Measurements from ENCODE around the gene C6orf120. TPM values are rescaled to one million over a fixed set of nuclear protein-coding genes. Genes with fewer than 3 reads are reported as not detected.
A peak's percentile ranks its signal among the peaks of the same experiment; 100 is the strongest.

The C6orf120 gene
- total and polyA plus RNA-seq, 2 donors (not counting 1 experiment from before 2014, with no cell fraction given) = 41.0 to 46.2 TPM

DNA sequence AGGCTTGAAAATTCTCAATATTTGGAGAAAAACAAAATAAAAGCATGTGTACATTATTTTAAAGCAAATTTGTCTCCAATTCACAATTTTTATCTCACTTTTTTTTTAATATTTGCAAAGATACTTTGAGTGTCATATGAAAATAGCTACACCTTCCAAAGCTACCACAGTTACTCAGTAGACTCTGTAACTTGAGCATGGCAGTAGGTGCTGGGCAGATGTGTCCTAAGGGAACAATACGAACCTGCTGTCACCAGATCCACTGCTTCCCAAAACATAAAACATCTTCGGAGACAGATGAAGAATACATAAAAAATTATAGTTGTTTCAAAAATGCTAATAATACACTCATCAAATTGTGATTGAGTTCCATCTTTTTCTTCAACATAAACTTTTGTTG, 10.7 kb upstream of the C6orf120 start:
- Histone ChIP-seq H3K4me1 (ENCODE audit: control insufficient read depth, extremely low read depth, insufficient read depth, low read length) (no peaks in the 10 kb centered on the region), H3K27me3 (ENCODE audit: control insufficient read depth, insufficient read depth, low read length) (no peaks in the 10 kb centered on the region), H3K9me3 (ENCODE audit: control insufficient read depth, insufficient read depth, low read depth, low read length) (no peaks in the 10 kb centered on the region), H3K9ac (ENCODE audit: insufficient read depth, low read length) (no peak overlapping the region), H3K4me2 (ENCODE audit: extremely low read depth, insufficient read depth, low read length) (no peak overlapping the region), H4K20me1 (ENCODE audit: control insufficient read depth, extremely low read depth, insufficient read depth, low read length) (no peaks in the 10 kb centered on the region), H3K79me2 (ENCODE audit: control insufficient read depth, insufficient read depth, low read length) (no peaks in the 10 kb centered on the region), H3K36me3 (ENCODE audit: control insufficient read depth, insufficient read depth, low read length) (no peaks in the 10 kb centered on the region), H3K27ac (ENCODE audit: insufficient read depth, low read length) (no peak overlapping the region), H3K4me3 (replicated peaks in 1 of 4; ENCODE audit: control extremely low read depth in 1 of 4, insufficient read depth in 1 of 4, low read depth in 3 of 4, low read length in 4 of 4) (no peak overlapping the region), H2AFZ (ENCODE audit: low read length) (no peak overlapping the region)
- TF ChIP-seq, protein P1, sequence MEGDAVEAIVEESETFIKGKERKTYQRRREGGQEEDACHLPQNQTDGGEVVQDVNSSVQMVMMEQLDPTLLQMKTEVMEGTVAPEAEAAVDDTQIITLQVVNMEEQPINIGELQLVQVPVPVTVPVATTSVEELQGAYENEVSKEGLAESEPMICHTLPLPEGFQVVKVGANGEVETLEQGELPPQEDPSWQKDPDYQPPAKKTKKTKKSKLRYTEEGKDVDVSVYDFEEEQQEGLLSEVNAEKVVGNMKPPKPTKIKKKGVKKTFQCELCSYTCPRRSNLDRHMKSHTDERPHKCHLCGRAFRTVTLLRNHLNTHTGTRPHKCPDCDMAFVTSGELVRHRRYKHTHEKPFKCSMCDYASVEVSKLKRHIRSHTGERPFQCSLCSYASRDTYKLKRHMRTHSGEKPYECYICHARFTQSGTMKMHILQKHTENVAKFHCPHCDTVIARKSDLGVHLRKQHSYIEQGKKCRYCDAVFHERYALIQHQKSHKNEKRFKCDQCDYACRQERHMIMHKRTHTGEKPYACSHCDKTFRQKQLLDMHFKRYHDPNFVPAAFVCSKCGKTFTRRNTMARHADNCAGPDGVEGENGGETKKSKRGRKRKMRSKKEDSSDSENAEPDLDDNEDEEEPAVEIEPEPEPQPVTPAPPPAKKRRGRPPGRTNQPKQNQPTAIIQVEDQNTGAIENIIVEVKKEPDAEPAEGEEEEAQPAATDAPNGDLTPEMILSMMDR (conservative IDR thresholded peaks at IDR 0.05 in 1 of 2, IDR thresholded peaks at IDR 0.05 in 1 of 2; ENCODE audit: low read depth in 1 of 2, low read length in 2 of 2) = no peak
- no peak for DNase-seq (ENCODE audit: low read depth in 2 of 2)

- no peak overlapping the region for H3K27ac ChIP-seq (ENCODE audit: insufficient read depth, low read length)
- DNase-seq (ENCODE audit: low read depth in 2 of 2) = peak in 1 of 2 donors; percentile 29
- H2AFZ ChIP-seq (ENCODE audit: low read length) = no peak overlapping the region
- no peaks in the 10 kb centered on the region for H4K20me1 ChIP-seq (ENCODE audit: control insufficient read depth, extremely low read depth, insufficient read depth, low read length)
- H3K9ac ChIP-seq (ENCODE audit: insufficient read depth, low read length) = no peak overlapping the region
- H3K4me1 ChIP-seq (ENCODE audit: control insufficient read depth, extremely low read depth, insufficient read depth, low read length) = no peaks in the 10 kb centered on the region
- no peaks in the 10 kb centered on the region for H3K36me3 ChIP-seq (ENCODE audit: control insufficient read depth, insufficient read depth, low read length)
- TF ChIP-seq, protein P1 (conservative IDR thresholded peaks at IDR 0.05 in 1 of 2, IDR thresholded peaks at IDR 0.05 in 1 of 2; ENCODE audit: low read depth in 1 of 2, low read length in 2 of 2) = no peak
- TF ChIP-seq EZH2 (IDR thresholded peaks at IDR 0.05; ENCODE audit: low read length, missing control alignments) = no peak
- no peak overlapping the region for H3K4me3 ChIP-seq (replicated peaks in 1 of 4; ENCODE audit: control extremely low read depth in 1 of 4, insufficient read depth in 1 of 4, low read depth in 3 of 4, low read length in 4 of 4)
- no peaks in the 10 kb centered on the region for H3K9me3 ChIP-seq (ENCODE audit: control insufficient read depth, insufficient read depth, low read depth, low read length)
- no peaks in the 10 kb centered on the region for H3K27me3 ChIP-seq (ENCODE audit: control insufficient read depth, insufficient read depth, low read length)
- no peak overlapping the region for H3K4me2 ChIP-seq (ENCODE audit: extremely low read depth, insufficient read depth, low read length)
- H3K79me2 ChIP-seq (ENCODE audit: control insufficient read depth, insufficient read depth, low read length) = no peaks in the 10 kb centered on the region
Measured at GRCh38 chr6:169692516-169692915, 9.4 kb upstream of the C6orf120 start.

- H3K9me3 ChIP-seq (ENCODE audit: control insufficient read depth, insufficient read depth, low read depth, low read length) = no peaks in the 10 kb centered on the region
- no peak for DNase-seq (ENCODE audit: low read depth in 2 of 2)
- H3K4me1 ChIP-seq (ENCODE audit: control insufficient read depth, extremely low read depth, insufficient read depth, low read length) = no peaks in the 10 kb centered on the region
- H3K27me3 ChIP-seq (ENCODE audit: control insufficient read depth, insufficient read depth, low read length) = no peaks in the 10 kb centered on the region
- H3K36me3 ChIP-seq (ENCODE audit: control insufficient read depth, insufficient read depth, low read length) = no peaks in the 10 kb centered on the region
- H2AFZ ChIP-seq (ENCODE audit: low read length) = no peak overlapping the region
- TF ChIP-seq EZH2 (IDR thresholded peaks at IDR 0.05; ENCODE audit: low read length, missing control alignments) = no peak
- TF ChIP-seq, protein P1 (conservative IDR thresholded peaks at IDR 0.05 in 1 of 2, IDR thresholded peaks at IDR 0.05 in 1 of 2; ENCODE audit: low read depth in 1 of 2, low read length in 2 of 2) = no peak
- peaks cover 5% of the 10 kb centered on the region for H3K79me2 ChIP-seq (ENCODE audit: control insufficient read depth, insufficient read depth, low read length)
- no peaks in the 10 kb centered on the region for H4K20me1 ChIP-seq (ENCODE audit: control insufficient read depth, extremely low read depth, insufficient read depth, low read length)
- no peak overlapping the region for H3K4me3 ChIP-seq (replicated peaks in 1 of 4; ENCODE audit: control extremely low read depth in 1 of 4, insufficient read depth in 1 of 4, low read depth in 3 of 4, low read length in 4 of 4)
- H3K27ac ChIP-seq (ENCODE audit: insufficient read depth, low read length) = no peak overlapping the region
- no peak overlapping the region for H3K9ac ChIP-seq (ENCODE audit: insufficient read depth, low read length)
- no peak overlapping the region for H3K4me2 ChIP-seq (ENCODE audit: extremely low read depth, insufficient read depth, low read length)
Measured at GRCh38 chr6:169695131-169695530, 6.8 kb upstream of the C6orf120 start.
